Thoracic aorta (tissue), 2 donors: Measurements from ENCODE around the gene CD300C. TPM values are rescaled to one million over a fixed set of nuclear protein-coding genes. Genes with fewer than 3 reads are reported as not detected.
"Not testable (repeated sequence)": the region's sequence is repeated elsewhere in the genome, so short reads cannot be mapped to it uniquely, and the experiment has no call there.

Experiments used
- ATAC-seq: fragments of 150-250 bp; one replicate; pipeline ENCODE4 v1.8.0; 2017; ENCODE audit warnings: low read depth; ENCODE audit not compliant: insufficient number of reproducible peaks, low FRiP score
- DNase-seq: peaks from one replicate; pipeline ENCODE4 v3.0.0-alpha.2; 2020; ENCODE audit warnings: low spot score
- H3K27ac ChIP-seq, 2 donors: fragments of 200-600 bp; sonication (generic); 1 replicate in 1 of 2; 2 replicates in 1 of 2; pipeline ENCODE4 v1.5.1; 2016; ENCODE audit warnings: mild to moderate bottlenecking in 2 of 2, moderate library complexity in 2 of 2
- H3K27me3 ChIP-seq: fragments of 200-600 bp; sonication (generic); replicated peaks from 2 replicates; pipeline ENCODE4 v1.6.0; 2016; ENCODE audit warnings: mild to moderate bottlenecking; ENCODE audit not compliant: insufficient read depth
- H3K36me3 ChIP-seq: fragments of 200-600 bp; sonication (generic); one replicate; pipeline ENCODE4 v1.5.1; 2016
- H3K4me1 ChIP-seq, 2 donors: fragments of 200-600 bp; sonication (generic); 1 replicate in 1 of 2; 2 replicates in 1 of 2; pipeline versions ENCODE4 v1.5.1 to v1.6.0; 2016; ENCODE audit warnings: low read depth in 2 of 2, mild to moderate bottlenecking in 1 of 2; ENCODE audit not compliant: control insufficient read depth in 1 of 2
- H3K4me3 ChIP-seq: fragments of 200-600 bp; sonication (generic); 2 replicates; pipeline ENCODE4 v1.5.1; 2016; ENCODE audit warnings: mild to moderate bottlenecking
- H3K9me3 ChIP-seq: fragments of 200-600 bp; sonication (generic); 2 replicates; pipeline ENCODE4 v1.5.1; 2016
- total RNA-seq, 2 donors: library from RNA; depleted of rRNA; stranded (reverse); fragments of >200 nt; gene quantifications; one replicate each; pipeline versions ENCODE4 v1.1.0 to v1.2.3, GENCODE V29; 2016
- TF ChIP-seq, protein P1 (sequence below): fragments of 200-600 bp; sonication (generic); IDR thresholded peaks from one replicate; pipeline ENCODE4 v1.5.1; 2019; ENCODE audit warnings: antibody characterized with exemption

CD300C gene
- total RNA-seq, 2 donors from 2014 or later: 2.5 to 4.3 TPM

DNA sequence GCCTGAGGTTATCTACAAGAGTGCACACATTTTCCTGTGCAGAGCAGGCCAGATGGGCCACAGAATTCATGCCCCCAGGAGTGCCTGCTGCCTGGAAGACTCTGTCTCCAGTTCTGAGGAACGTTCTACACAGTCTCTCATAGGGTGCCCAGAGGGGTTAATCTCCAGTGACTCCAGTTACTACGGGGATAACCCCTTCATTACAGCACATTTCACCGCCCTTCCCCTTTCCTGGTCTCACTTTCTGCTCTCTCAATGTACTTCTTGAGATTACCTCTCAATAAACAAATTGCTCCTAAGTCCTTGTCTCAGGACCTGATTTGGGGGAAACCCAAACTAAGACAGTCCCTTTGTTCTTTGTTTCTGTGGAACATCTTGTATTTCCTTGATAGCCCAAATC, 15.7 kb upstream of the CD300C start:
- H3K27ac ChIP-seq: no peak overlapping the region
- no peaks in the 10 kb centered on the region for H3K27me3 ChIP-seq
- no peak overlapping the region for H3K4me3 ChIP-seq
- TF ChIP-seq, protein P1, sequence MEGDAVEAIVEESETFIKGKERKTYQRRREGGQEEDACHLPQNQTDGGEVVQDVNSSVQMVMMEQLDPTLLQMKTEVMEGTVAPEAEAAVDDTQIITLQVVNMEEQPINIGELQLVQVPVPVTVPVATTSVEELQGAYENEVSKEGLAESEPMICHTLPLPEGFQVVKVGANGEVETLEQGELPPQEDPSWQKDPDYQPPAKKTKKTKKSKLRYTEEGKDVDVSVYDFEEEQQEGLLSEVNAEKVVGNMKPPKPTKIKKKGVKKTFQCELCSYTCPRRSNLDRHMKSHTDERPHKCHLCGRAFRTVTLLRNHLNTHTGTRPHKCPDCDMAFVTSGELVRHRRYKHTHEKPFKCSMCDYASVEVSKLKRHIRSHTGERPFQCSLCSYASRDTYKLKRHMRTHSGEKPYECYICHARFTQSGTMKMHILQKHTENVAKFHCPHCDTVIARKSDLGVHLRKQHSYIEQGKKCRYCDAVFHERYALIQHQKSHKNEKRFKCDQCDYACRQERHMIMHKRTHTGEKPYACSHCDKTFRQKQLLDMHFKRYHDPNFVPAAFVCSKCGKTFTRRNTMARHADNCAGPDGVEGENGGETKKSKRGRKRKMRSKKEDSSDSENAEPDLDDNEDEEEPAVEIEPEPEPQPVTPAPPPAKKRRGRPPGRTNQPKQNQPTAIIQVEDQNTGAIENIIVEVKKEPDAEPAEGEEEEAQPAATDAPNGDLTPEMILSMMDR: no peak
- DNase-seq (no peak), ATAC-seq (no peak)
- no peaks in the 10 kb centered on the region for H3K36me3 ChIP-seq
- H3K9me3 ChIP-seq: no peaks in the 10 kb centered on the region
- H3K4me1 ChIP-seq: no peaks in the 10 kb centered on the region

DNA sequence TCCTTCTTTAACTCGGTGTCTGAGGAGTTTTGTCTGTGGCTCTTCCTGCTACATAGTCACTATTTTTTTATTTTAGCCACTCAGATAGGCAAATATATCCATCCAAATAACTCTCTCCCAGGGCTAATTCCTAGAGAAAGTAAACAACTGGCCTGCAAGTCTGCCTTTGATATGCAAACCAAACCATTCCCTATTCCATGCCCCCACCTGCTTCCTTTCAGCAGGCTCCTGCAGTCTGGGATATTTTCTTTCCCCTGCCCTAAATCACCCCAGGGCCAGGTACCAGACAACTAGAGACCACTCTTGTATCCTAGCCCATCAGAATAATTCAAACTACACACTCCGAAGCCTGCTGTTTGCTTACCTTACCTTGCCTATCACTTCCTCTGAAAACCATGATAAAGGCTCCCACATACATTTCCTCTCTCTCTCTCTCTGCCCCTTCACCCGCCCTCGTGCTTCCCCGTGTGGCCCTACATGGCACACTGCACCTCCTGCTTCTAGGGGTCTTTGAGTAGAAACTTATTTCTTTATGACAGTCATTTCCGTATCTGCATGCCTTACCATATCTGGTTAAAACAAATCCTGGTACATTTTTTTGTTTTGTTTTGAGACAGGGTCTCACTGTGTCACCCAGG, 13.1 kb upstream of the CD300C start:
- no peak overlapping the region for H3K4me3 ChIP-seq
- no peak for ATAC-seq
- TF ChIP-seq, protein P1: no peak

DNA sequence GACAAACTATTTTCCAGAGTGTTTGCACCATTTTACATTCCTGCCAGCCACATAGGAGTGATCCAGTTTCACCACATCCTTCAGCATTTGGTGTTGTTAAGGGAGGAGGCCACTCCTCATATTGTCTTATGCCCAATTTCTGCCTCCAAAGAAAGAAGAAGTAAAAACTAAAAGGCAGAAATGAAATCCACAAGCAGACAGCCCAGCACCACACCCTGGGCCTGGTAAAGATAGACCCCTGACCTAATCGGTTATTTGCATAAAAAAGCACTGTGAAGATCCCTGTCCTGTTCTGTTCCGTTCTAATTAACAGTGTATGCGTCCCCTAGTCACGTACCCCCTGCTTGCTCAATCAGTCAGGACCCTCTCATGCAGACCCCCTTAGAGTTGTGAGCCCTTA, 12.5 kb upstream of the CD300C start:
- not testable (repeated sequence) for DNase-seq, H3K27me3 ChIP-seq, H3K4me3 ChIP-seq, H3K4me1 ChIP-seq, H3K36me3 ChIP-seq, H3K9me3 ChIP-seq, ATAC-seq, H3K27ac ChIP-seq

More for the DNA sequence above, 13.1 kb upstream of the CD300C start:
- DNase-seq: no peak
- Histone ChIP-seq H3K9me3 (no peaks in the 10 kb centered on the region), H3K36me3 (no peaks in the 10 kb centered on the region), H3K27me3 (no peaks in the 10 kb centered on the region), H3K27ac (no peak overlapping the region), H3K4me1 (no peaks in the 10 kb centered on the region)

DNA sequence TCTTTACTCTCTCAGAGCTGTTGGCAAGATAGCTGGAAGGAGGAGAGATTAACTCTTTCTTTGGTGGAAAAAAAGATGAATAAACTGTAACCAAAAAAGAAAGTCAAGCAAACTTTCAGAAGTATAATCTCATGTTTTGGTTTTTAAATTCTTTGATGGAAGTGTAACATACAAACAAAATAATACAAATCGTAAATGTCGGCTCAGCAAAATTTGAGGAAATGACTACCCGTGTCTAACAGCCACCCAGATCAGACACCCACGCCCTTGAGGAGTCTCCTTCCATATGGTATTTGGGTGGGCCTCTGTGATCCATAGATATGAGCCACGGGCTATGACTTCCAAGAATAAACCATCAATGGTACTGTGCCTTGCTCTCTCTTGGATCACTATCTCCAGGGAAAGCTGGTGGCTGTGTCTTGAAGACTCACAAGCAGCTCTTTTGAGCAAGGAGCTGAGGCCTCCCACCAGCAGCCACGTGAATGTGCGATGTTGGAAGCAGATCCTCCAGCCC, 9.6 kb upstream of the CD300C start:
- DNase-seq (no peak), ATAC-seq (no peak)
- Histone ChIP-seq H3K27ac (no peak overlapping the region), H3K27me3 (no peaks in the 10 kb centered on the region), H3K9me3 (no peaks in the 10 kb centered on the region), H3K36me3 (no peaks in the 10 kb centered on the region), H3K4me3 (no peak overlapping the region), H3K4me1 (no peaks in the 10 kb centered on the region)
- TF ChIP-seq, protein P1: no peak

DNA sequence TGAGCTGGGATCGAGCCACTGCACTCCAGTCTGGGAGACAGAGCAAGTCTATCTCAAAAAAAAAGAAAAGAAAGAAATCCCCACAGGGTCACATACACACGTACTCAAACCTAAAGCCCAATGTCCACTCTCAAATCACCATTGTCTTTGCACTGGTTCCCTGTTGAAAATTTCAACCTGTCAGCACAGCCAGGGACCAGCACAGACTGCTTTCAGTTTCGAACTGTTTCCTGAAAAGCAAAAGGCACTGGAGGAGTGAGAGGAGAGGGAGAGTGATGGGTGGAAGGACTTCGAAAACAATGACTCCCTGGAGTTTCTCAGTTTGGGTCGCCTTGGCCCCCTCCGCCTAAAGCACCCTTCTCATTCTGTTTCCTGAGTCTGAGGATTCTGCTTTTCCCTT, 9.0 kb upstream of the CD300C start:
- ATAC-seq: no peak
- H3K4me3 ChIP-seq: no peak overlapping the region
- DNase-seq: no peak
- no peaks in the 10 kb centered on the region for H3K27me3 ChIP-seq
- no peak overlapping the region for H3K27ac ChIP-seq
- H3K4me1 ChIP-seq: no peaks in the 10 kb centered on the region
- H3K9me3 ChIP-seq: no peaks in the 10 kb centered on the region
- TF ChIP-seq, protein P1: no peak
- no peaks in the 10 kb centered on the region for H3K36me3 ChIP-seq

DNA sequence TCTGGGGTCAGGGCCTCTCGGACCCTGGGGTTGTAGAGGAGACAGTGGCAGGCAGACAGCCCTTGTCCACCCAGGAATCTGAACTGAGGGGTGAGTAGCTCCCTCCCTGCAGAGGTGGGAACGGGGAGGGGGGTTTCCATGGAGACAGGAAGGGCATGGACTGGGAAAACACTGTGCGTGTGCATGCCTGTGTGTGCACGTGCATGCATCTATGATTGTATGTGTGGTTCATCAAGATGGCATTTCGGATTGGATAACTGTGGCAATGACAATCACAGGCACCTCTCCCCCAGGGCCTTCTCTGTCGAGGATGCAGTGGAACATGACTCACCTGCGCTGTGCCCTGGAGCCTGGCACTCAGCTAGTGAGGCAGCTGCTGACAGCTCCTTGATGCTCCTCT, 6.1 kb upstream of the CD300C start:
- no peaks in the 10 kb centered on the region for H3K4me1 ChIP-seq
- H3K27me3 ChIP-seq: no peaks in the 10 kb centered on the region
- no peaks in the 10 kb centered on the region for H3K36me3 ChIP-seq
- TF ChIP-seq, protein P1: no peak
- H3K9me3 ChIP-seq: no peaks in the 10 kb centered on the region
- no peak overlapping the region for H3K27ac ChIP-seq
- DNase-seq (no peak), ATAC-seq (no peak)
- H3K4me3 ChIP-seq: no peak overlapping the region
